Measurements from ENCODE around the gene CTNND2.

CTNND2 gene

DNA sequence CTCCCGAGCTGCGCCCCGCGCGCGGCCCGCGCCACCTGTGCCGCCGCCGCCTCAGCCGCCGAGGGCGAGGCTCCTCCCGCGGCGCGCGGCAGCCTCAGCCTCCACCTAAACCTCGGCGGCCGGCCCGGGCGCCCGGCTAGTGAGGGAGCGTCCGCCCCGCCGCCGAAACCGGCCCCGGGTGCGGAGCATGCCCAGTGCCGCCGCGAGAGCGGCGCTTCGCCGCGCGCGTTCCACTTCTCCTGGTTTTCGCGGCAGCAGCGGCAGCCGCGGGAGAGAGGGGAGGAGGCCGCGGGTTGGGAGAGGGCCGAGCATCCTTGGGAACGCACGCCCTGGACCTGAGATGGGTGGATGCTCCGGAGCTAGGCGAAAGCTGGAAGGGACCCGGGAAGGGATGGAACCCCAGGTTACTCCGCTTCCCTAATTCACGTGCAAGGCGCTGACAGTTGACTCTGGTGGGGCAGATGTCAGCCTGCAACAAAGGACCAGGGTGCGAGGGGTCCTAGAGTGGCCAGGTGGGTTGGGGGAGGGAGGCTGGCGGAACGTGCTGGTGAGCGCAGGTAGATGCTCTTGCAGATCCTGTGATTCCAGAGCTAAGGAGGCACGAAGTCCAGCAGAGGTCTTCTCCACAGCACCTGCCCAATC, at the start of gene CTNND2:
Gene CTNND2, minus strand, starts transcription at position 182 of the 642 bp plus-strand sequence. CDS start 593 bp downstream, outside the sequence.
- Histone ChIP-seq H3K4me3 (peak within 1 kb of the TSS; percentile 64), H3K27ac (no peak within 1 kb of the TSS)
- TF ChIP-seq CTCF (IDR thresholded peaks at IDR 0.05) = no peak
- DNase-seq (ENCODE audit: low spot score) = no peak

DNA sequence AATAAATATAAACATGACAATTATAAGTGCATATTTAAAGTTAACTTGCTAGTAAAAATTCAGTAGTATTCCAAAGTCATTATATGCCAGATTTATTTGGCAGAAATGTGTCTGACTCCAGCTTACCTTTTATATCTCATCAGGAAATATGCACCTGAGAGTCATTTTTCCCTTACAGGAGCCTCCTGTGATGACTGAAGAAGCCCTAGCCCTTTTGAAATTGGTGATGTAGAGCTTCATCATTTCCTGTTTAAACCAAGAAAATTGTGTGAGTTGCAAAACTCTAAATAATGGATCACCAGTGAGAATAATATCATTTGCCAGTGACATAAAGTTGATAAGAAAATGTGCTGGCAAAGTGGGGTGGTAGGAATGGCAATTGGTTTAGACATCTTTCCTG, 42.1 kb upstream of the CTNND2 start:
- Histone ChIP-seq H3K27ac (no peak overlapping the region), H3K4me3 (no peak overlapping the region)
- DNase-seq (ENCODE audit: low spot score) = no peak
- TF ChIP-seq CTCF (IDR thresholded peaks at IDR 0.05) = no peak

DNA sequence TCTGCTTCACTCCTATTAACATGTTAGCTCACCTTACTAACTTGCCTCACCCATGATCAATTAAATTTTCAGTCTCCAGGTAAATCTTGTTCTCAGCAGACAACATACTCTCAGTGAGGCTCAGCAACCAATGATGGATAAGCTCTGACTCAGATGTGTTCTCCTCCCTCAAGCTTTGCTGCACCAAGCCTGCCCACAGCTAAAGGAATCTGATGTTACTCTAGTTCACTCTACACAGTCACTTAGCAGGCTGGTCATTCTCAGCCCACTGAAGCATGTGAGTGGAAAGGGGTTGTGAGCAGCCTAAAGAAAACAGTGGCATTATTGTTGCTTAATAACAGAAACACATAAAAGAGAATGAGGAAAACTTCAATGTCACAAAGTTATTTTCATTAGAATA, 37.3 kb upstream of the CTNND2 start:
- DNase-seq (ENCODE audit: low spot score) = no peak
- TF ChIP-seq CTCF (IDR thresholded peaks at IDR 0.05) = no peak
- no peak overlapping the region for H3K27ac ChIP-seq
- H3K4me3 ChIP-seq = no peak overlapping the region

DNA sequence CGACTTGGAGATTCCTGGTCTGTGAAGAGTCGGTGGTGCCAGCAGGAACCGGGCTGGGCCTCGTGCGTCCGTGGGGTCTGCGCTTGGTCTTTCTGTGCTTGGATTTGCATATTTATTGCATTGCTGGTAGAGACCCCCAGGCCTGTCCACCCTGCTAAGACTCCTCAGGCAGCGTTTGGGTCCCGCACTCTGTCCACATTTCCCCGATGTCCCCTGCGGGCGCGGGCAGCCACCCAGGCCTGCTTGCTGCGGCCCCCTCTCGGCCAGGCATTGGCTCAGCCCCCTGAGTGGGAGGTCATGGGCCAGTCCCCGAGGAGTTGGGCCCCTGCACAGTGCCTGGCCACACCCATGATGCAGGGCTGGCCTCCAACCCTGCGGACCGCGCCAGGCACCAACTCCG, 27.4 kb upstream of the CTNND2 start:
- Histone ChIP-seq H3K27ac (no peak overlapping the region), H3K4me3 (no peak overlapping the region)
- DNase-seq (ENCODE audit: low spot score) = no peak
- no peak for TF ChIP-seq CTCF (IDR thresholded peaks at IDR 0.05)

- no peak for DNase-seq (ENCODE audit: low spot score)
- Histone ChIP-seq H3K4me3 (no peak overlapping the region), H3K27ac (no peak overlapping the region)
- no peak for TF ChIP-seq CTCF (IDR thresholded peaks at IDR 0.05)
Measured at GRCh38 chr5:11928909-11929308, 24.7 kb upstream of the CTNND2 start.

- H3K27ac ChIP-seq = no peak overlapping the region
- TF ChIP-seq CTCF (IDR thresholded peaks at IDR 0.05) = no peak
- no peak for DNase-seq (ENCODE audit: low spot score)
- no peak overlapping the region for H3K4me3 ChIP-seq
Measured at GRCh38 chr5:11925701-11926100, 21.5 kb upstream of the CTNND2 start.

- DNase-seq (ENCODE audit: low spot score) = no peak
- TF ChIP-seq CTCF (IDR thresholded peaks at IDR 0.05) = no peak
- H3K27ac ChIP-seq = no peak overlapping the region
- no peak overlapping the region for H3K4me3 ChIP-seq
Measured at GRCh38 chr5:11922394-11922793, 18.1 kb upstream of the CTNND2 start.

Measured in coronary artery (tissue), 2 donors.